SIG-M5 treated with dmso at 0.1 percent for 504 hours (cell line): ENCODE measurements around the gene LMO1.

Experiments
- DNase-seq: peaks from one replicate; lab custom pipeline; 2025; ENCODE audit not compliant: unreplicated experiment; lab: John Stamatoyannopoulos, UW

The LMO1 gene

DNA sequence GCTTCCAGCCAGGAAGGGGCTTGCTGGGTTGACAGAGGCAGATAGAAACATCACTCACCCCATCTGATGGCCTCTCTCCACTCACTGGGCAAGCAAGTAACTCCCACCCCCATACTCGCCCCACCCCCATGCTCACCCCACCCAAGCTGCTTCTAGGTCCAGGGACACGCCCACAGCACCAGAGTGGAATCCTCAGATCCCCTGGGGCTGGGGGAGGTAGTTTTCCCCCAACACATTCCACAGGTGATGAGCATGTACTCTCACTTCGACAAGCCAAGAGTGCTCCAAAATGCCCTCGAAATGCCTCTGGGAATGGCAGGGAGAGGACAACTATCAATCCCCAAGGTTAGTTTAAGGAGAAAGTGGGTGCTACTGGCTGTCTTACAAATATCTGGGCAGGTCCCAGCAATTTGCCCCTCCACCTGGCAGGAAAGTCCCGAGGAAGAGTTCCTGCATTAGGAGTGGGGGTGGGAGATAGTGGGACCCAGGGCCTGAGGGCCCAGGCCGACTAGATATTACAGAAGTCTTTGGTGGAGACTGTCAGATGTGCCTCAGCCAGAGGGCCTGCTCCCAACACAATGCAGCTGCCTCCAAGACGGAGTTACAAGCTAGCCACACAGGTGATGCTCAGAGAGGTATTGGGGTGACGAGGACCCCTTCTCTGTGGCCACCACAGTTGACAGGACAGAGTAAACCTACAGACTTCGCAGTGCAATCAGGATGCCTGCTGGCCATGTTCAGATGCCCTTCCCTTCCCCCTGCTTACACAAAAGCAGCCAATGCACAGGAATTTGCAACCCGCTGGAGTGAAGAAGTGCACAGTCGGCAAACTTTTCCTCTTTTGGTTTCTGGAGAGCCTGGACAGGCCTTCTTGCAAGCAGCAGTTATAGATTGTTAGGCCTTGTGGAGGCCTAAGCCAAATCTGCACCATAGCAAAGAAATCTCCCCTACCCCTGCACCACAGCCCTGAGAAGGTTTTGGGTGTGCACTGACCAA, 2.9 kb upstream of the LMO1 start:
- no peak for DNase-seq

DNA sequence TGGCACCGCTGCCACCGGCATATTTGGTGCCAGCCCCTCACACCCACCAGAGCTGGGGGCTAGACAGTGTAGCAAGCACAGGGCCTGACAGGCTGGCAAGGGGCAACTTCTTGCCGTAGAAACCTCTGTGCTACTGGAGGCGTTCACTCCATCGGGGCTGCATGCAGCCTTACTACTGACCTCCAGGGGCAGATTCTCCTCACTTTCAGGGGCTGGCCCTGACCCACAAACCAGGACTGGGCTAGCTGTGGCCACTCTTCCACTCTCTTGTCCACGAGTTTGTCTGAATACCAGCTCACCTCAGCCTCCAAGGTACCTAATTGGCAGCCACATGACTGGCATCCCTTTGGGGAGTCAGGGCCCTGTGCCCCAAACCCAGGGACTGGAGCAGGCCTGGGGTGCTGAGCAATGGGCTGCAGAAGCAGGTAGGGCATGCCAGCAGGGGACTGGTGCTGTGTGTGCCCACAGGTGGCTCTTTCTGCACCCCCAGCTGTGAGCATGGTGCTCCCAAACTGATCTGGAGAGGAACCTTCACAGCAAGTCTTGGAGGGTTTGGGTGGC, 2.1 kb upstream of the LMO1 start:
- DNase-seq = no peak

DNA sequence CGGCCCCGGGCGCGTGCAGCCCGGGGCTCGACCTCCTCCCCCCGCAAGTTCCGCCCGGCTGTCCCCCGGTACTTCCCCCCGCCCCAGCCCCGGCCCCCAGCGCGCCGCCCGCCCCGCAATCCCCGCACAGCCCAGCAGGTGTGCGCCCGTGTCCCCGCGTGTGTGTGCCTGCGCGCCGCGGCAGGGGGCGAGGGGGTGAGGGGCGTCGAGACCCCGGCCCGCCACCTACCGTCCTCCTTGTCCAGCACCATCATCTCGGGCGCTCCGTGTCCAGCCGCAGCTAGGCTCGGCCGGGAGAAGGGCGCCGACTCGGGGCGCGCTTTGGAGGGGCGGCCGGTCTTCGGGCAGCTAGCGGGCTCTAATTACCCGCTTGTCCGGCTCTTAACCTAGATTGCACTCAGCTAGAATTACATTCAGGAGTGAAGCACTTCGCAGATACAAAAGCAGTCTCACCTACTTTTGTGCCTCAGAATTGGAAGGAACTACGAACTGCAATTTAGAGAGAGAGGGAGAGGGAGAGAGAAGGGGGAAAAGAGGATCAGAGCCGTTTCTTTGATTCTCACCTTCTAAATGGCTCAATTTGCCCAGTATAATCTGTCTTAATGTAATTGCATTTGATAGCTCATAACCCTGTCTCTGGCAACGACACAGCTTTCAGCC, 439 bp downstream of the LMO1 start:
- DNase-seq = no peak

DNA sequence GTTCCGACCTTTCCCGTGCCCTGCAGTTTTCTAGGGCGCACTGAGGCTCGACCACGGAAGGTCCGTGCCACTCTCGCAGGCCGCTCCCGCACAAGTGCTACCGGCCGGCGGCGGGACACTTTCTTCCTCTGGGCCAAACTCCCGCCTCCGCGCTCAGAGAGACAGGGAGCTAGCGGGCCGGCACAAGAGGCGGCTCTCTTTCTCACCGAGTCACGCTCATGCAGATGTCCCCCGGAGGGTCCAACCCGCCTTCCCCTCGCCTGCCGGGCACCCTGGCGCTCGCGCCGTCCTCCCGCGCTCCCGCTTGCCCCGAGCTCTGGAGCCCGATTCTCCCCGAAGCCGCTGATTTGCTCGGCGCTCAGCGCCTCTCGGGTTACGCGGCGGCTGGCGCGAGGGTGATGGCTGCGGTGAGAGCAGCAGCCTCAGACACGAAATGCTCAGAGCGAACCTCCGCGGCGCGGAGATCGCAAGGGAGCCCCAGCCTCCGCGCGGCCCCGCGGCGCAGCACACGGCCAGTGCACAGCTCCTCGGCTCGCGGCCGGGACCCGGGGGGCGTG, 1.0 kb downstream of the LMO1 start:
- DNase-seq = no peak

- no peak for DNase-seq
Measured at GRCh38 chr11:8261921-8262551, 1.6 kb downstream of the LMO1 start.

DNA sequence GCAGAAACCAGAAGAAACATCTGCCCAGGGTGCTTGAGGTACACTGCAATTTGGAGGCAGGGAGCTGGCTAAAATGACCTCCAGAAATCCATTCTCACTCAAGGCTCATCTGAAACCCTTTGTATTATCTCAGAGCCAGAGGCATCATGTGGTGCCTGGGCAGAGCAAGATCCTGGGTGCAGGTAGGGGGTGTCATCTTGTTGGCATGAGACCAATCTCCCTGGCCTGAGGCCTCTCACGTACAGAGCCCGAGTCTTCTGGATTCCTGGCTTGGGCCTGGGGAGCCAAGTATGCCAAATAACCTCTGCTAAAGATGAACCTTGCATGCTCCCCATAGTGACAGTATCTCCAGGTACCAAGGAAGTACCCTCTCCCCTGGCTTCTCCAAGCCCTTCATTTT, 2.4 kb downstream of the LMO1 start:
- DNase-seq = no peak

- DNase-seq = no peak
Measured at GRCh38 chr11:8260202-8260966, 3.3 kb downstream of the LMO1 start.

- peak; percentile 30 for DNase-seq
Measured at GRCh38 chr11:8259306-8259959, 4.2 kb downstream of the LMO1 start.

DNA sequence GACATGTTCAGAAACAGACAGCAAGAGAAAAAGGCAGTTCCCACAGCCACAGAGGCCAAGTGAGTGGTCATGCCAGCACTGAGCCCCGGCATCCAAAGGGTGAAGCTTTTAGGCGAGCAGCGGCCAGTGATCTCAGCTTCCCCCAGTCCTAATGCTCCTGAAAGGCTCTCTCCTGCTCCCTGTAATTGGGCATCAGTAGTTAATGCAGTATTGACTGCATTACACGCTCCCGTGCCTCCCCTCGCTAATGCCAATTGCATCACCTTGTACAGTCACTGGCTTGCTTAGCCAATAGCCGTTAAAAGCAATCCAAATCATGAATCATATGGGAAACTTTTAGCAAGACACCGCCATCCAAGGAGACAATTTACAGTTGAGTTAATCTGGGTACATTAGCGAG, 4.9 kb downstream of the LMO1 start:
- DNase-seq = peak; percentile 77

DNA sequence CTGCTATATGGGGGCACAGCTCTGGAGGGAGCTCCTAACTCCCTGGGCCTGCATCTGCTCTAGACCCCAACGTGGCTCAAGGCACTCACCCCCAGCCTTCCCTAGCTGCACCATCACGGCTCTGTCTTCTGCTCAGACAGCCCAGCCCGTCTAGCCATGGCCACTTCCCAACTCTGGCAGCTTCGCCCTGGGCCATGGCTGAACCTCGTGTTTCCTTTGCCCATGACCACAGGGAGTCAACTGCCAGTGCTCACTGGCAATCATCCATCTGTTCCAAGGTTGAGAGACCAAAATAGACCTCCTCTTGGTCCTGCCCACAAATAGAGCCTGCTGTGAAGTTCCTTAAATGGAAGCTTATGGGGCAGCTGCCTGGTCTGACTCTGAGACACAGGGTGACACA, 5.4 kb downstream of the LMO1 start:
- peak; percentile 14 for DNase-seq

DNA sequence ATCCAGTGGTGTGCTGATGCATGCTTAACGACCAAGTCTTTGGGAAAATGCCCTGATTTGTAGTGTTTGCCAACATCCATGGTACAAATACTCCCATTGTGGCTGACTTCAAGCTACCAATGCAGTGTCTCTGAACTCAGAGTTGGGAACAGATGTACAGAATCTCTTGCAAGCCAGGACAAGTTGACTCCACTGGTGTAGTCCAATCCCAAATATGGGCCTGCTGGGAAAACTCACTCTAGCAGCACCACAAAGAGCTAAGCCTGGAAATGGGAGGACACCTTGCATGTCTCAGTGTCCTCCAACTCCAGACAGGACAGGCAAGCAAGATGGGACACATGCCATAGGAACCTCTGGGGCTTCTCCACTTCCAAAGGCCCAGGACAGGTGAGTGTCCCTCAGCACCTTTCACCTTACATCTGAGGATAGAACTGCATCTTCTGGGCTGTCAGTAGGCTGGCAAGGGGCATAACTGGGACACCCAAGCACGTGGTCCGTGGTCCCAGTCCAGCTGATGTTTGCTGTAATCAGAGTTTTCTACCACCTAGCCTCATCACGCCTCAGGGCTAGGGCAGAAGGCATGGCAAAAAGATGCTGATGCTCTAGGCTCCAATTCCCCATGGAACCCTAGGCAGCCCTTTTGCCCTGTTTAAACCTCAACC, 6.5 kb downstream of the LMO1 start:
- no peak for DNase-seq

DNA sequence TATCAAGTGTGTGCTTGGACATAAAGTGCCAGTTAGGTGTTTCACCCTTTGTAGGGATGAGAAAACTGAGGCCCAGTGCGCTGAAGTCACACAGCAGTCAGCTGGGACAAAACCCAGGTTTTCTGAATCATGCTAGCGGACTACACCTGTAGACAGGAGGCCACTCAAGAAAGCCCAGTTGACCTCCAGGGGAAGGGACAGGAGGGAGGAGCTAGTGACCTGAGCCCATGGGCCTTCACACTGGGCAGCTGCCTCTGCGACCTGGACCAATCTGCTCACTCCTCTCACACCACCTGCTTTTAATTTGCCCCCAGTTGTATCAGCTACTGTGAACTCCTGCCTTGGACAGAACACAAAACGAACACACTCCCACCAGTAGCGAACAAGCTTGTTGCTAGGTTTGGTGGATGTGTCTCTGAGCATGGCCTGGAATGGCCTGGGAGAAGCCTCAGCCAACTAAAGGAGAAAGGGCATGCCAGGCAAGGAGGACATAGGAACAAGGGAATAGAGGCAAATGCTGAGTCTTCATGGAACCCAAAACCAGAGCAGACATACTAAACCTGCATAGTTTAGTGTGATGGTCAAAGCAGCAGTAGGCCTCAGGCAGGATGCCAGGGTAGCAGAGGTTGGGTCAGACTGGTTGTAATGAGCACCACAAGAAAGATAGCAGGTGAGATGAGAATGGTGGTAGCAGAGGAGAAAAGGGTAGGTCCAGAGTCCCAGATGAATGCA, 7.2 kb downstream of the LMO1 start:
- DNase-seq = no peak

DNA sequence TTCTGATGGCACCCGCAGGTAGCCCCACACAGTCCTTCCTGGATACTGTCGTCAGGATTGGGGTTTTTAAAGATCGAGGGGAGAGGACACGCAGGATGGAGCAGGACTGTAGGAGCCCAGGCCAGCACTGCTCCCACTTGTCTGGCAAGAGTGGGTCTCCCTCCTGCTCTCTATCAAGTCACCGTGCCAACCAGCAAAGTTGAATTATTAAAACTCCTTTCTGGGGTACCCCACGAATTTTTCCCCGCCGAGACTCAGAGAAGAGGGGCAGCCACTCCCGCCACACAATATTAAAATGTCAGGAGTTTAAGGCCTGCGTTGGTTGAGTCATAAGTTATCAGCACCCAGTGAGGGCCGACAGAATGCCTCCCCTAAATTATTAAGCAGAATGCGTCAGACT, 10.1 kb downstream of the LMO1 start:
- no peak for DNase-seq

GRCh38 chr11:8252946-8253345, 10.7 kb downstream of the LMO1 start:
- DNase-seq = no peak

DNA sequence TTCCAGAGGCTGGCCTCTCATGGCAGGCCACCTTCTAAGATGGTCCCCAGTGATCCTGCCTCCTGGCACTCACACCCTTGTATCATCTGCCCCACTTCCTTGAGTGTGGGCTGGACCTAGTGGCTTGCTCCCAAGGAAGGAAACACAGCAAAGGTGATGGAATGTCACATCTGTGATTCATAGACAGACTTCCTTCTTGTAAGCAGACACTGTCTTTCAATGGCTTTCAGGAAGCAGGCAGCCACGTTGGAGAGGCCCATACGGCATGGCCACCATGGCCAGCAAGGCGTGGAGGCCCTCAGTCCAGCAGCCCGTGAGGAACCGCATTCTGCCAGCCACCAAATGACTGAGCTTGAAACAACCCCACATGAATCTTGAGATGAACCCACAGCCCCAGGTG, 11.3 kb downstream of the LMO1 start:
- DNase-seq = no peak

DNA sequence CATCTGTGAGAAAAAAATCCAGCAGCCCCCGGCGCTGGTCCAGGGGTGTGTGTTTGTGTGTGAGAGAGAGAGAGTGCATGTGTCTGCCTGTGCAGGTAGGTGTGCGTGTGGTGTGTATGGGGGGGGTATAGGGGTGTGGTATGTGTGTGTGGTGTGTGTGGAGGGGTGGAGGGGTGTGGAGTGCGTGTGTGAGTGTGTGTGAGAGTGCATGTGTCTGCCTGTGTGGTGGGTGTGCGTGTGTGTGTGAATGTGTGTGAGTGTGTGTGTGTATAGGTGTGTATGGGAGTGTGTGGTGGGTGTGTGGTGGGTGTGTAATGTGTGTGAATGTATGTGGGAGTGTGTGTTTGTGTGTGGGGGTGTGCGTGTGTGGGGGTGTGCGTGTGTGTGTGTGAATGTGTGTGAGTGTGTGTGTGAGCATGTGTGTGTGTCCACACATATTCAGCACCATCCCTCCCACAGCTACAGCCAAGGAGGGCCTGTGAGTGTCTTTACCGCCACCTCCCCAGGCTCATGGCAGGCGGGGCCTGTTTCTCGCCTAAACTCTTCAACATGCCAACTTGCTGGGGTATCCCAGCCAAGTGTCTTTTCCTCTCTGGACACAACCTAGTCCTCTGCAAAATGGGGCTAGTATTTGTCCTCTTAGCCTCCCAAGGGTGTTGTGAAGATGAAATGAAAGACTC, 11.9 kb downstream of the LMO1 start:
- no peak for DNase-seq

DNA sequence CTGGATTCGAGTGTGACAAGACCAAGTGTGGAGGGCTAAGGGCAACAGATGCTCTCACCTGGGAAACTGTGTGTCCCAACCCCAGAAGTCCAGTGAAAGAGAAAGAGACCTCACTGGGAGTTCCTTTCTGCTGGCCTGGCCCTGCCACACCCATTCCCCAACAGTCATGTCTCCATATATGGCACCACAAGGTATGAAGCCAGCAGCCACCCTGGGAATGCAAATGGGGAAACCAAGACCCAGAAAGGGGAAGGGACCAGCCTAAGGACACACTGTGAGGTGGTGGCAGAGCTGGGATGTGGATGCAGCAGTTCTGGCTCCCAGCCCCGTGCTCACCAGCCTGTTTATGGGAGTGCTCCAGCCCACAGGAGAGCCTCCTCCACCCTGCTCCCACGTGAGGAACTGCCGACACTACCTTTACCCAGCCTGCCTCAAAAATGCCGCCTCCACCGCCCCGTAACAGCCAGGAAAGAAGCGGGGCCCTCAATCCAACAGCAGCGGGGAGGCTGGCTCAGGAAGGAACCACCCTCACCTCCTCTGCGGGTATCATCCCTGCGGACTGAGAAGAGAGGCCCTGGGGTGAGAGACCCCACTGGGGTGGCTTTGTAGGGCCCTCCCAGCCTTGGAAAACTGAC, 12.6 kb downstream of the LMO1 start:
- no peak for DNase-seq

DNA sequence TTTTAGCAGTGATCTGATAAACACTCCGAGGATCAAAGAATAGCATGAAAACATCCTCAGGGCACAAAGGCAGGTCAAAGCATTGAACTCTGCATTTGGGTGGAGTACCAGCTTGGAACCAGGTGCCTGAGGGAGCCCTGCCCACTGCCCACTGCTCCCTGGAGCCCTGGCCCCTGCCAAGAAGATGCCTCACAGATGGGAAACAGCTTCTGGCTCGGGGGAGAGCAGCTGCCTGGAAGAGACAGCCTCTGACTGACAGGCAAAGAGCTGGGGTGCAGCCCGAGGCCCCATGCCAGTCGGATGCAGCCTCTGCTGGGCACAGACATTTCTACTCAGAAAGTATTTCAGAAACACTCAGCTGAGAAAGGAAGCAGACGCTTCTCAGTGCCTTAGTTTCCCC, 13.2 kb downstream of the LMO1 start:
- DNase-seq = no peak
